Left lung (tissue), 10 donors: ENCODE measurements around the gene HSPA9. TPM values are rescaled to one million over a fixed set of nuclear protein-coding genes. Genes with fewer than 3 reads are reported as not detected.

Experiments
- ATAC-seq: fragments of 200-7000 bp; cut with Tn5 transposase; one replicate; pipeline ENCODE4 v1.9.1; 2020; ENCODE audit warnings: moderate library complexity
- DNase-seq, 4 donors: peaks; one replicate each; pipeline ENCODE4 v3.0.0-alpha.2; 2013 to 2020
- H3K27ac ChIP-seq, 2 donors: fragments of 200-600 bp; sonication (generic) in 1 of 2; one replicate each; pipeline versions ENCODE4 v1.5.0 to v1.8.0; 2020 to 2021
- H3K27me3 ChIP-seq, 2 donors: fragments of 200-600 bp; sonication (generic) in 1 of 2; one replicate each; pipeline versions ENCODE4 v1.5.0 to v1.8.0; 2020 to 2021
- H3K36me3 ChIP-seq, 2 donors: fragments of 200-600 bp; sonication (generic) in 1 of 2; one replicate each; pipeline versions ENCODE4 v1.5.0 to v1.8.0; 2020 to 2021
- H3K4me1 ChIP-seq, 2 donors: fragments of 200-600 bp; one replicate each; pipeline ENCODE4 v1.8.0; 2021
- H3K4me3 ChIP-seq, 2 donors: fragments of 200-600 bp; sonication (generic) in 1 of 2; one replicate each; pipeline versions ENCODE4 v1.5.0 to v1.8.0; 2020 to 2021; ENCODE audit warnings: mild to moderate bottlenecking in 1 of 2
- H3K9me3 ChIP-seq, 2 donors: fragments of 200-600 bp; sonication (generic) in 1 of 2; one replicate each; pipeline versions ENCODE4 v1.5.0 to v1.8.0; 2020 to 2021
- intact Hi-C, 2 donors: fragments of 100-400 bp; cut with DNase I; formaldehyde crosslinking; loops; one replicate each; pipeline versions ENCODE4 v1.11.2 to v1.14.2; 2022
- polyA plus RNA-seq, 6 donors: library from polyadenylated mRNA; unstranded; fragments of 120-200 nt; gene quantifications; one replicate each; pipeline ENCODE4 v1.2.1, GENCODE V29; 2013; ENCODE audit not compliant: insufficient read length in 6 of 6
- total RNA-seq, 2 donors: library from RNA; stranded (reverse); fragmentation: NEBNext Ultra II Directional; extraction: Animal tissue kit (Norgen Biotek cat#: 25700); gene quantifications; one replicate each; pipeline ENCODE4 v1.2.1, GENCODE V29; 2021
- TF ChIP-seq, protein P1 (sequence below), 2 donors: fragments of 200-600 bp; sonication (generic) in 1 of 2; IDR thresholded peaks; one replicate each; pipeline versions ENCODE4 v1.5.0 to v1.8.0; 2021; ENCODE audit warnings: antibody characterized with exemption in 2 of 2
- donor health status: DM: no; HTN: yes; CAD: no.
- donor health status: DM: no; HTN: no; CAD: no.

HSPA9 gene
- total and polyA plus RNA-seq, 8 donors: 128 to 220 (median 209) TPM

DNA sequence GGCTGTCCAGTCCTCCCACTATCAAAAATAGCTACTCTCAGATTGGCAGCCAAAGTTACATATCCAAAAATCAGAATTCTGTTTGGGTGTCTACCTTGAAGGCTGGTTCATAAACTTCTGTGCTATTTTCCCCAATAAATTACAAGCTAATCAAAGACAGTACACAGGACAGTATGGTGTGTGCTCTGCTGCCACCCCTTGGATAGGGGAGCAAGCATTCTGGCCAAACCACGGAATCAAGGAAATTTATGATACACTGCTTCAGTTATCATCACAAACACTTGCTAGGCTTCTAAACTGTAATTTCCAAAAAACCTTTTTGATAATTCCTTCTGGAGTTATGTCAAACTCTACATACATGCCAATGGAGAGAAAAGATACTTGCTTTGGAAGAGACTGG lies 48.0 kb downstream of the HSPA9 start:
- ATAC-seq: no peak
- no peak for DNase-seq
- H3K27me3 ChIP-seq: no peaks in the 10 kb centered on the region
- TF ChIP-seq, protein P1, sequence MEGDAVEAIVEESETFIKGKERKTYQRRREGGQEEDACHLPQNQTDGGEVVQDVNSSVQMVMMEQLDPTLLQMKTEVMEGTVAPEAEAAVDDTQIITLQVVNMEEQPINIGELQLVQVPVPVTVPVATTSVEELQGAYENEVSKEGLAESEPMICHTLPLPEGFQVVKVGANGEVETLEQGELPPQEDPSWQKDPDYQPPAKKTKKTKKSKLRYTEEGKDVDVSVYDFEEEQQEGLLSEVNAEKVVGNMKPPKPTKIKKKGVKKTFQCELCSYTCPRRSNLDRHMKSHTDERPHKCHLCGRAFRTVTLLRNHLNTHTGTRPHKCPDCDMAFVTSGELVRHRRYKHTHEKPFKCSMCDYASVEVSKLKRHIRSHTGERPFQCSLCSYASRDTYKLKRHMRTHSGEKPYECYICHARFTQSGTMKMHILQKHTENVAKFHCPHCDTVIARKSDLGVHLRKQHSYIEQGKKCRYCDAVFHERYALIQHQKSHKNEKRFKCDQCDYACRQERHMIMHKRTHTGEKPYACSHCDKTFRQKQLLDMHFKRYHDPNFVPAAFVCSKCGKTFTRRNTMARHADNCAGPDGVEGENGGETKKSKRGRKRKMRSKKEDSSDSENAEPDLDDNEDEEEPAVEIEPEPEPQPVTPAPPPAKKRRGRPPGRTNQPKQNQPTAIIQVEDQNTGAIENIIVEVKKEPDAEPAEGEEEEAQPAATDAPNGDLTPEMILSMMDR (IDR thresholded peaks at IDR 0.05): no peak
- intact Hi-C loops: no loop called here
- no peak overlapping the region for H3K4me3 ChIP-seq
- H3K4me1 ChIP-seq: peaks cover 1 to 52% of the 10 kb centered on the region in 2 donors
- no peaks in the 10 kb centered on the region for H3K9me3 ChIP-seq
- H3K27ac ChIP-seq: no peak overlapping the region
- H3K36me3 ChIP-seq: peaks cover 4 to 22% of the 10 kb centered on the region in 2 donors

DNA sequence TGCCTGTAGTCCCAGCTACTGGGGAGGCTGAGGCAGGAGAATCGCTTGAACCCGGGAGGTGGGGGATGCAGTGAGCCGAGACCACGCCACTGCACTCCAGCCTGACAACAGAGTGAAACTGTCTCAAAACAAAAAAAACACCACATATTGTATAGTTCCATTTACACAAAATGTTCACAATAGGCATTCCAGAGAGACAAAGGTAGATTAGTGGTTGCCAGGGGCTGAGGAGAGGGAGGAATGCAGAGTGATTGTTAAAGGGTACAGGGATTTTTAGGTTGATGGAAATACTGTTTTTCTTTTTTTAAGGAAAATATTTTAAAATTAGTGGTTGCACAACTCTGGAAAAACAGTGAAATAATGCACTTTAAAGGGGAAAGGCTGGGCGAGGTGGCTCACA lies 51.8 kb downstream of the HSPA9 start:
- no peak for ATAC-seq
- H3K27me3 ChIP-seq: no peaks in the 10 kb centered on the region
- intact Hi-C loops: no loop called here
- H3K4me1 ChIP-seq: peaks cover 8 to 49% of the 10 kb centered on the region in 2 donors
- no peak overlapping the region for H3K27ac ChIP-seq
- no peak overlapping the region for H3K4me3 ChIP-seq
- DNase-seq: no peak
- TF ChIP-seq, protein P1 (IDR thresholded peaks at IDR 0.05): no peak
- peaks cover 4 to 25% of the 10 kb centered on the region in 2 donors for H3K36me3 ChIP-seq
- H3K9me3 ChIP-seq: no peaks in the 10 kb centered on the region

DNA sequence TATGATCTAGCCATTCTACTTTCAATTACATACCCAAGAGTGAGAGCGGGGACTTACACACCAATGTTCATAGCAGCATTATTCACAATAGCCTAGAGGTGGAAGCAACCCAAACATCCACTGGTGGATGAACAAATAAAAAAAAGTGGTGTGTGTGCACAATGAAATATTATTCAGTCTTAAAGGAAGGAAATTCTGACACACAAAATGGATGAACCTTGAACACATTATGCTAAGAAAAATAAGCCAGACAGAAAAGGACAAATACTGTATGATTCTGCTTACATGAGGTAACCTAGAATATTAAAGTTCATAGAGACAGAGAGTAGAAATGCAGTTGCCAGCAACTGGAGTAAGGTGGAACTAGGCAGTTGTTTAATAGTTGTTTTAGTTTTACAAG lies 54.2 kb downstream of the HSPA9 start:
- DNase-seq (no peak), ATAC-seq (no peak)
- H3K36me3 ChIP-seq: peaks cover 0 to 43% of the 10 kb centered on the region in 2 donors
- H3K27me3 ChIP-seq: no peaks in the 10 kb centered on the region
- no peak overlapping the region for H3K4me3 ChIP-seq
- intact Hi-C loops: no loop called here
- no peak overlapping the region for H3K27ac ChIP-seq
- no peaks in the 10 kb centered on the region for H3K9me3 ChIP-seq
- H3K4me1 ChIP-seq: peaks cover 8 to 34% of the 10 kb centered on the region in 2 donors
- TF ChIP-seq, protein P1 (IDR thresholded peaks at IDR 0.05): no peak

DNA sequence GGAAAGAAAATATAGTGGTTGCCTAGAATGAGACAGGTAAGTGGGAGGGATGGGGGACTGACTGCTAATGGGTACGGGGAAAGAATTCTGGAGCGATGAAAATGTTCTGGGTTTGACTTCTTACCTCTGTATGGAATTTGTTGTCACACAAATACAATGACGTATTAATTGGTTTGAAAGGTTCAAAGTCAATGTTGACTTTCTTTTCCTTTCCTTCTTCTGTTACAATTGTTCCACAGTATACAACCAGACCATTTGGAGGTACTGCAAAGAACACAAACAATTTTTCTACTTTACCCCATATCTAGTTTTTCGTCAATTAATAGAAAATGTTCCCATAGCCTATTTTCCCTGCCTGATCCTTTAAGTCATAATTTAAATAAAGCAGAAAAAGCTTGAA lies 57.8 kb downstream of the HSPA9 start:
- Histone ChIP-seq H3K4me1 (peaks cover 8 to 29% of the 10 kb centered on the region in 2 donors), H3K27ac (no peak overlapping the region), H3K4me3 (no peak overlapping the region), H3K27me3 (no peaks in the 10 kb centered on the region), H3K36me3 (peaks cover 0 to 70% of the 10 kb centered on the region in 2 donors), H3K9me3 (no peaks in the 10 kb centered on the region)
- TF ChIP-seq, protein P1 (IDR thresholded peaks at IDR 0.05): no peak
- DNase-seq (no peak), ATAC-seq (no peak)
- intact Hi-C loops: no loop called here

DNA sequence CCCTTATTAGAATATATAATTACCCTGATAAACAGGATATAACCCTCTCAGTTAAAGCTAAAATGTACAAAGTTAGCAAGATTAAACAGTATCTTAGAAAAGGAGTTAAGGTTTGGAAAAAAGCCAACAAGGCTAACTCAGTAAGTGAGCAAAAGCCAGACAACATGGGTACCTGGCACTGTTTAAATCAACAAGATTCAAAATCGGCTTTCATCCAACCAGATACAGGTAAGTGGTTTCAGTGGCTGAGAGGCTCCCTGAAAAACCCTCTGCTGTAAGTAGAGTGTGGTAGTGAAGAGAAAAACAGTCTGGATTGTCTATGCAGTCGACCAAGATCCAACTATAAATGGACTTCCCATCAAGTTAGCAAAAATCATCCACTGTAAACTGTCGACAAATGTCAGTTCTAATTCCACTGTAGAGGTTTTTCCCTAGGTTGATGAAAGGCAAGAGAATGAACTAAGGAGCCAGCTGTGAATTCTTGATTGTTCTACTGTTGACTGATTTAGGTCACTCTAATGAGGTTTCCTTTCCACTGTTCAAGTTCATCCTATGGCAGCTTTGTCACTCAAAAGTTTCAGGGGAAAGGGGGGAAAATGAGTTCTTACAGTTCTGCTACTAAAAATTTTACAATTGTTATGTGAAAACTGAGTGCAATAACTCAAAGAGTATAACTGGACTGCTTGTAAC lies 59.5 kb downstream of the HSPA9 start:
- H3K36me3 ChIP-seq: peaks cover 0 to 82% of the 10 kb centered on the region in 2 donors
- no peak overlapping the region for H3K4me3 ChIP-seq
- intact Hi-C loops: no loop called here
- DNase-seq: peak in 1 of 4 donors; percentile 24
- no peaks in the 10 kb centered on the region for H3K27me3 ChIP-seq
- peaks cover 4 to 16% of the 10 kb centered on the region in 2 donors for H3K4me1 ChIP-seq
- H3K27ac ChIP-seq: no peak overlapping the region
- H3K9me3 ChIP-seq: no peaks in the 10 kb centered on the region
- ATAC-seq: peak; percentile 87
- TF ChIP-seq, protein P1 (IDR thresholded peaks at IDR 0.05): no peak
